Astrocyte of the cerebellum (primary cell): ENCODE results near the gene MYRIP.

Source experiments
- DNase-seq: peaks from one replicate; pipeline ENCODE4 v3.0.0-alpha.2; 2011; ENCODE audit warnings: low read depth
- H3K4me3 ChIP-seq: 2 replicates; pipeline ENCODE4 v1.5.1; 2011; ENCODE audit warnings: mild to moderate bottlenecking, low read depth, low read length, moderate library complexity
- in situ Hi-C: cut with HindIII; loops from 2 replicates; pipeline ENCODE4 v1.10.0; 2017; ENCODE audit warnings: low sequenced_read_pairs
- TF ChIP-seq, protein P1 (sequence below): IDR thresholded peaks from 2 replicates; pipeline ENCODE4 v1.5.1; 2012; ENCODE audit warnings: low read length, low read depth, moderate library complexity, mild to moderate bottlenecking; ENCODE audit errors: missing control alignments

The MYRIP gene

DNA sequence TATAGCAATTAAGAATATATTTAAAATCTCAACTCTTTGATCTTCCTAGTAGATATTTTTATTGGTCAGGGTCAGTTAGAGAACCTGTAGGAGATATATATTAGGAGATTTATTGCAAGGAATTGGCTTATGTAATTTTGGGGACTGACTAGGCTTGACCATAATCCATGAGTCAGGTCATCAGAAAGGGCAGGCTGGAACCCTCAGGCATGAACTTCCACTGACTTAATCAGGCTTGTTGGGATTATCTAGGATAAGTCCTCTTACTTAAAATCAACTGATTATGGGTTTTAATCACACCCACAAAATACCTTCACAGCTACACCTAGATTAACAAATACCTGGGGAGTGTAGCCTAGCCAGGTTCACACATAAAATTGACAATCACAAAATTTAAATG lies 156.1 kb downstream of the MYRIP start:
- no peak overlapping the region for H3K4me3 ChIP-seq
- DNase-seq: no peak
- TF ChIP-seq, protein P1, sequence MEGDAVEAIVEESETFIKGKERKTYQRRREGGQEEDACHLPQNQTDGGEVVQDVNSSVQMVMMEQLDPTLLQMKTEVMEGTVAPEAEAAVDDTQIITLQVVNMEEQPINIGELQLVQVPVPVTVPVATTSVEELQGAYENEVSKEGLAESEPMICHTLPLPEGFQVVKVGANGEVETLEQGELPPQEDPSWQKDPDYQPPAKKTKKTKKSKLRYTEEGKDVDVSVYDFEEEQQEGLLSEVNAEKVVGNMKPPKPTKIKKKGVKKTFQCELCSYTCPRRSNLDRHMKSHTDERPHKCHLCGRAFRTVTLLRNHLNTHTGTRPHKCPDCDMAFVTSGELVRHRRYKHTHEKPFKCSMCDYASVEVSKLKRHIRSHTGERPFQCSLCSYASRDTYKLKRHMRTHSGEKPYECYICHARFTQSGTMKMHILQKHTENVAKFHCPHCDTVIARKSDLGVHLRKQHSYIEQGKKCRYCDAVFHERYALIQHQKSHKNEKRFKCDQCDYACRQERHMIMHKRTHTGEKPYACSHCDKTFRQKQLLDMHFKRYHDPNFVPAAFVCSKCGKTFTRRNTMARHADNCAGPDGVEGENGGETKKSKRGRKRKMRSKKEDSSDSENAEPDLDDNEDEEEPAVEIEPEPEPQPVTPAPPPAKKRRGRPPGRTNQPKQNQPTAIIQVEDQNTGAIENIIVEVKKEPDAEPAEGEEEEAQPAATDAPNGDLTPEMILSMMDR: no peak
- in situ Hi-C loops: no loop called here

DNA sequence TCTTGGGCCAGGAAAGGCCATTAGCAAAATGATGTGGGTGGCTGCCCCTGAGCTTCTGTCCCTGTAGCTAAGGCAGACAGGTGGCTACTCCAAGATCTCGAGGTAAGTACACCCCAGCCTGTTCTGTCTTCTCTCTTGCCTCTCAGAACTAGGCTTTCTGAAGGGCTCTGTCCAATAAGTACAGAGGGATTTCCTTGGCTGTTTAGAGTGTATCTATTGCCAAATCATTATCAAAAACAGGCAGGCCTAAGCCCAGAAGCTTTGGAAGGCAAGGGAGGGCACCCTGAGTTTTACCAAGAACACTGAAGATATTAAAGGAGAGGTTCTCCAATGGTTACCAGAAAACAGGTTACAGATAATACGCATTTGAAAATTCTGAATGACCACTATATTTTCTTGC lies 156.6 kb downstream of the MYRIP start:
- no peak overlapping the region for H3K4me3 ChIP-seq
- TF ChIP-seq, protein P1: no peak
- in situ Hi-C loops: no loop called here
- no peak for DNase-seq

DNA sequence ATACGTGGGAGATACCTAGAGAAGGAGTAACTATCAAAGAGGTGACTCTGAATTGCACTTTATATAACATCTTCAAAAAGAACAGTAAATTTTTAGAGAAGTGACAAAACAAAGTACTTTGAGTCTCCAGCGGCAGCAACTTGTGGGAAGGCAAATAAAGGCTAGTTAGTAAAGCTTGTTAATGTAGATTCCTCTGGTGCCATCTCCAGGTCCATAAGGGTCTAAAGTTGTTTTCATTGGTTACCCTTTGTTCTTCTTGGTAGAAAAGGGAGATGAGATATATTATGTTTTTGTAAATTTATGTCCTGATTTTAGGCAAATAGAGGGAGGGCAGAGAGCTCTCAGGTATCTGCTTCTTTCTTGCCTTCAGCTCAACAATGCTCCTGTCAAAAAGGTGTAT lies 161.6 kb downstream of the MYRIP start:
- DNase-seq: no peak
- H3K4me3 ChIP-seq: no peak overlapping the region
- TF ChIP-seq, protein P1: no peak
- in situ Hi-C loops: no loop called here

DNA sequence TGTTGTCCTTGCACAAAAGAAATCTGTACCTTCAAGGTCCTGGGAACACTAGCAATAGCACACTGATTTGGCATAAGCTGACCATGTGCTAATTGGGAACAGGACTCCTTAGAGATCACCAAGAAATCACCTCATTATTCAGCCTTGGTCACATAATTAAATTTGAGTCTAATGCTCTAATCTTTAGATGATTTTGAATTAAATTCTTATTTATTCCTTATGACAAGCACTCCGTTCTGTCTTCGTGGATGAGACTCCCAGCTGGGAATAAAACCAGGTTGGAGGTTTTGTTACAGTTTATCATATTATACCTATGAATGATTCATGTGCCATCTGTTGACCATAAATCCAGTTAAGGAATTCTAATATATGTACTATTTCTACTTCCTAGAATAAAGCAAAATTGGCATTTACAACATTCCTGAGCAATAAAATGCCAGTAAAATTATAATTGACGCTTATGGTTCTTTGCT lies 162.2 kb downstream of the MYRIP start:
- no peak overlapping the region for H3K4me3 ChIP-seq
- in situ Hi-C loops: no loop called here
- no peak for DNase-seq
- TF ChIP-seq, protein P1: no peak

DNA sequence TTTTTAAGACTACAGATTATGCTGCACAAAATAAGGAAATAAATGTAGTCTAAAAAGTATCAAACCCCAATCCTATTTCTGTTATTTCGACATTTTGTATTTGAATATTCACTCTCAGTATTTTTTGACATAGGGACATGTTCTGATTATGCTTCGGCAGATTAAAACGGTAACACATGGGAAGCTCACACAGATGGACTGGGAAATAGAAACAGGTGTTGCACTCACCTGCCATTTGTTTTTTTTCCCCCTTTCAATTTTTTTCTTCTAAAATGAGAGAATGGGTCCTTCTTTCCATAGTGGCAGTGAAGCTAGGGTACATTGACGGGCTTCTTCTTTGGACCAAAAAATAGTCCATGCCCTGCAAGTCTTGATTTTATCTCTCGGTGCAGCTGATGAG lies 163.1 kb downstream of the MYRIP start:
- in situ Hi-C loops: no loop called here
- TF ChIP-seq, protein P1: no peak
- DNase-seq: no peak
- H3K4me3 ChIP-seq: no peak overlapping the region

DNA sequence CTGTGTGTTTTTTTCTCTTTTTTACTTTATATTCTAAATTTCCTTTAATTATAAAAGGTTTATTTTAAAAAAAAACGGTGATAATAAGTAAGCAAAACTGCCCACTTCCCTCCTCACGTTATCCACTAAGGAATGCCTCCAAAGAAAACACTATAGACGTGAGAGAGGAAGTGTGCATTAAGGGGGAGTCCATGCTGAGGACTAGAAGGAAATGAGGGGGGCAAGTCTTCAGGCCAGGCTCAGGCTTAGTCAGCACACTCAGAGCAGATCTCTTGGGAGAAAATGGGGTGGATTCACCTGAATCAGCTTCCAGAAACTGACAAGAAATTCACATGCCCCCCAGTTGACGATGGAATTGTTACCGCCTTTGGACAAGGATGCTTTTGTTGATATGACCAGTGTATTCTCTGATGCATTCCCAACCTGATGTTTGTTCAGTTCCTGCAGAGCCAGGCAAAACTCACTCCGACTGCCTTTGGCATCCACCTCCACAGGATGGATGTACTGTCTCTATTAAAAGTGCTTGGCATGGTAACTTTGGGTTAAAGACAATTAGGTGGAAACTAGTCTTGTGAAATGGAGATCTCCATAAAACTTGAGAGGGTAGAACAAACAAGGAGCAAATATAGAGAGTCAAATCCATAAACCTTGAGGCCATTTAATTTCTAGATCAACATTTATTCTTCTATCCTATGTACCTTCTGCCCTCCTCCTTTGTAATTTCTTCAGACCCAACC lies 167.8 kb downstream of the MYRIP start:
- no peak for DNase-seq
- in situ Hi-C loops: no loop called here
- H3K4me3 ChIP-seq: no peak overlapping the region
- TF ChIP-seq, protein P1: no peak
